Keratinocyte (primary cell): ENCODE results near the gene SLIT3. TPM values are rescaled to one million over a fixed set of nuclear protein-coding genes. Genes with fewer than 3 reads are reported as not detected.

Experiments
- DNase-seq: peaks from one replicate; pipeline ENCODE4 v3.0.0-alpha.2; 2011; ENCODE audit warnings: low read depth, missing footprints, low spot score
- FAIRE-seq: peaks from 2 replicates; lab custom pipeline; 2011; peaks lifted over from hg19 to GRCh38; lab: Jason Lieb, UNC
- H2AFZ ChIP-seq: 2 replicates; pipeline ENCODE4 v1.6.0; 2012; ENCODE audit warnings: low read length, control low read depth, inconsistent platforms; ENCODE audit not compliant: control insufficient read depth
- H3K27ac ChIP-seq: 2 replicates; pipeline ENCODE4 v1.5.1; 2011; ENCODE audit warnings: low read length; ENCODE audit not compliant: control insufficient read depth, insufficient read depth
- H3K27me3 ChIP-seq: 3 replicates; pipeline ENCODE4 v1.6.0; 2011; ENCODE audit warnings: low read length; ENCODE audit not compliant: control insufficient read depth, insufficient read depth; ENCODE audit errors: extremely low read depth
- H3K36me3 ChIP-seq, 2 experiments: 2 replicates in 1 of 2; 3 replicates in 1 of 2; pipeline ENCODE4 v1.5.1; 2011; ENCODE audit warnings: low read length in 2 of 2, mild to moderate bottlenecking in 1 of 2; ENCODE audit not compliant: control insufficient read depth in 2 of 2, insufficient read depth in 2 of 2; ENCODE audit errors: extremely low read depth in 1 of 2
- H3K4me1 ChIP-seq: 3 replicates; pipeline ENCODE4 v1.5.1; 2011; ENCODE audit warnings: low read length; ENCODE audit not compliant: control insufficient read depth, insufficient read depth; ENCODE audit errors: extremely low read depth
- H3K4me2 ChIP-seq: 3 replicates; pipeline ENCODE4 v1.6.0; 2011; ENCODE audit warnings: low read depth, low read length; ENCODE audit not compliant: control insufficient read depth, insufficient read depth; ENCODE audit errors: extremely low read depth
- H3K4me3 ChIP-seq, 3 experiments: fragments of 200-600 bp in 1 of 3; sonication (generic) in 1 of 3; 2 replicates in 2 of 3; 3 replicates in 1 of 3; pipeline ENCODE4 v1.5.1; 2011 to 2016; ENCODE audit warnings: low read length in 3 of 3, mild to moderate bottlenecking in 3 of 3, control low read depth in 2 of 3, inconsistent platforms in 1 of 3, low read depth in 1 of 3, mixed read lengths in 1 of 3, mixed run types in 1 of 3, moderate library complexity in 1 of 3; ENCODE audit not compliant: control insufficient read depth in 2 of 3, insufficient read depth in 2 of 3; ENCODE audit errors: extremely low read depth in 1 of 3
- H3K79me2 ChIP-seq: 2 replicates; pipeline ENCODE4 v1.6.0; 2012; ENCODE audit warnings: low read length; ENCODE audit not compliant: control insufficient read depth, insufficient read depth
- H3K9ac ChIP-seq: 3 replicates; pipeline ENCODE4 v1.6.0; 2011; ENCODE audit warnings: low read length; ENCODE audit not compliant: control insufficient read depth, insufficient read depth; ENCODE audit errors: extremely low read depth
- H3K9me1 ChIP-seq: 3 replicates; pipeline ENCODE4 v1.6.0; 2011; ENCODE audit warnings: low read length; ENCODE audit not compliant: control insufficient read depth, insufficient read depth; ENCODE audit errors: extremely low read depth
- H3K9me3 ChIP-seq: 2 replicates; pipeline ENCODE4 v1.5.1; 2012; ENCODE audit warnings: low read depth, low read length; ENCODE audit not compliant: control insufficient read depth
- H4K20me1 ChIP-seq: 3 replicates; pipeline ENCODE4 v1.6.0; 2011; ENCODE audit warnings: low read length; ENCODE audit not compliant: control insufficient read depth, insufficient read depth; ENCODE audit errors: extremely low read depth
- EZH2 ChIP-seq: IDR thresholded peaks from one replicate; pipeline ENCODE4 v1.6.1; 2012; ENCODE audit warnings: inconsistent platforms, mild to moderate bottlenecking, low read length, moderate library complexity
- dilution Hi-C: fragments of 300-500 bp; cut with MboI; formaldehyde crosslinking; loops from one replicate; pipeline ENCODE4 v1.7.0; 2020; ENCODE audit warnings: low sequenced_read_pairs; ENCODE audit not compliant: extremely low pct_ligation_motif_present
- polyA plus RNA-seq, 5 experiments: library from polyadenylated mRNA; depleted of rRNA in 3 of 5; stranded (reverse) in 3 of 5; stranded (forward) in 1 of 5; unstranded in 1 of 5; fragments of >200 nt; gene quantifications; 1 replicate in 1 of 5; 2 replicates in 3 of 5; 3 replicates in 1 of 5; pipeline versions ENCODE4 v1.2.1 to v1.2.3, GENCODE V29; 2011 to 2012; ENCODE audit warnings: missing spikeins in 2 of 5, low read depth in 1 of 5, low replicate concordance in 1 of 5
- TF ChIP-seq, protein P1 (sequence below), 3 experiments: IDR thresholded peaks in 1 of 3; conservative IDR thresholded peaks in 1 of 3; optimal IDR thresholded peaks in 1 of 3; 2 replicates in 2 of 3; 3 replicates in 1 of 3; pipeline versions ENCODE3 to v1.5.1; 2011; ENCODE audit warnings: low read length in 3 of 3, mild to moderate bottlenecking in 3 of 3, moderate library complexity in 2 of 3, control low read depth in 1 of 3, inconsistent platforms in 1 of 3; ENCODE audit not compliant: insufficient read depth in 2 of 3; ENCODE audit errors: extremely low read depth in 1 of 3

The SLIT3 gene
- polyA plus RNA-seq, 1 donor (not counting 4 experiments of a cell fraction or from before 2014, with no cell fraction given) = 2.4 TPM

DNA sequence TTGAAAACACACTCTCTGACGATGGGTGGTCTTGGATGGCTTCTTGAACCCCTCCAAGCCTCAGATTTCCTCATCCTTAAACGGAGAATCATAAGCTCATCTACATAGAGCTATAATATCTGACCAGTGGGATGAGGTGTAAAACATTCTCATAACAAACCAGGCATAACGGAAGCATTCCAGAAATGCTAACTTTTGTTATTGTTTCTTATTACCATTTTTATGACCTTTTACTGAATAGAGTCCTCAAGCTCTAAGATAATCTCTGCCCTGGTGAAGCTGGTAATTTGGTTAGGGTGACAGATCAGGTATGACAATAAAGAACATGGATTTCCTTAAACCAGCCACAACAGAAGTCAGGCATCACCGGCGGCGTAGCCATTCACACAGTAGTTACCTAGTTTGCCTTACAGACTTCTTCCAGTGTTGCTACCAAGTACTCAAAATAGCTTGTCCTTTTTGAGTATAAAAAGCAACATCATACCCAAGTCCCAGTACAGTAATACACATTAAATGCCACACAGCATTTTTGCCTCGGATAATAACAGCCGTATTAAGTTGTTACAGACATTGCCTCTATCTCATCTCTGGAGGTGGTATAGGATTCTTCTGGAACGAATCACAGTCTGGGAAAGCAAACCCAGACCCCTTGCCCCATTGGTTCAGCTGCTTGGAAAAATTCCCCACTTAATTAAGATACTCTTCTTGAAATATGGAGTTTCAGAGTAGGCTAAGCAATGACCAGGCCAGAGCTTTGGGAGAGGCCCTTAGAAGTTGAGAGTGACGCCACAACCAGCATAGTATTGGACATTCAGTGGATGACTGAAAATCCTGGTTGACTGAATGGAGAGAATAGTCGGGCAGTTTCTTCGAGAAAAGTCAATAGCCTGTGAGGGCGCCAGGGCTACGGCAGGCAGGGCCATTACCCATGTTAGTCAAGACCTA, 252.5 kb downstream of the SLIT3 start:
- TF ChIP-seq EZH2 = no peak
- TF ChIP-seq, protein P1, sequence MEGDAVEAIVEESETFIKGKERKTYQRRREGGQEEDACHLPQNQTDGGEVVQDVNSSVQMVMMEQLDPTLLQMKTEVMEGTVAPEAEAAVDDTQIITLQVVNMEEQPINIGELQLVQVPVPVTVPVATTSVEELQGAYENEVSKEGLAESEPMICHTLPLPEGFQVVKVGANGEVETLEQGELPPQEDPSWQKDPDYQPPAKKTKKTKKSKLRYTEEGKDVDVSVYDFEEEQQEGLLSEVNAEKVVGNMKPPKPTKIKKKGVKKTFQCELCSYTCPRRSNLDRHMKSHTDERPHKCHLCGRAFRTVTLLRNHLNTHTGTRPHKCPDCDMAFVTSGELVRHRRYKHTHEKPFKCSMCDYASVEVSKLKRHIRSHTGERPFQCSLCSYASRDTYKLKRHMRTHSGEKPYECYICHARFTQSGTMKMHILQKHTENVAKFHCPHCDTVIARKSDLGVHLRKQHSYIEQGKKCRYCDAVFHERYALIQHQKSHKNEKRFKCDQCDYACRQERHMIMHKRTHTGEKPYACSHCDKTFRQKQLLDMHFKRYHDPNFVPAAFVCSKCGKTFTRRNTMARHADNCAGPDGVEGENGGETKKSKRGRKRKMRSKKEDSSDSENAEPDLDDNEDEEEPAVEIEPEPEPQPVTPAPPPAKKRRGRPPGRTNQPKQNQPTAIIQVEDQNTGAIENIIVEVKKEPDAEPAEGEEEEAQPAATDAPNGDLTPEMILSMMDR (optimal IDR thresholded peaks at IDR 0.05 in 1 of 3, IDR thresholded peaks at IDR 0.05 in 1 of 3, conservative IDR thresholded peaks at IDR 0.05 in 1 of 3; ENCODE audit: extremely low read depth in 1 of 3, insufficient read depth in 2 of 3, low read length in 3 of 3) = no peak
- Histone ChIP-seq H2AFZ (no peak overlapping the region), H3K9ac (no peak overlapping the region), H3K79me2 (no peaks in the 10 kb centered on the region), H4K20me1 (no peaks in the 10 kb centered on the region), H3K36me3 (no peaks in the 10 kb centered on the region), H3K27me3 (no peaks in the 10 kb centered on the region), H3K4me3 (no peak overlapping the region), H3K9me1 (no peaks in the 10 kb centered on the region), H3K9me3 (no peaks in the 10 kb centered on the region), H3K4me2 (no peak overlapping the region), H3K4me1 (peaks cover 6% of the 10 kb centered on the region), H3K27ac (no peak overlapping the region)
- FAIRE-seq = no peak
- no peak for DNase-seq
- dilution Hi-C loops = no loop called here

DNA sequence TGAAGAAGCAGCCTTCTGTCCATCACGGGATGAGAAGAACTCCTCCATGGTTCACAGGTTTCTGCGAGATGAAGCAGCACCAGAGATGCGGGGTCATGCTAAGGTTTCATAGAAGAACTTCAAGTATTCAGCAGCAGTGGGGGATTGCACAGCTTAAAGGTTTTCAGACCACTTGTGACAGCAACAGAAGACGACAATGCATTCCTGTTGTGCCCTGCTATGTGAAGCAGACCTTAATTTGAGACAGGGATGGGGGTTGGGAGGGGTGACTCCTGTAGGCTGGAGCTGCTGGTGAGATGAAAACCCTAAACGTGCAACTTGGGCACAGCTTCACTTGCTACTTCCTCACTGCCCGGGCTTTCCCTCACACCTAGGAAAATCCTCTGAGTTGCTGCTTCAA, 256.0 kb downstream of the SLIT3 start:
- dilution Hi-C loops = no loop called here
- H3K36me3 ChIP-seq = no peaks in the 10 kb centered on the region
- peaks cover under 1% of the 10 kb centered on the region for H3K4me1 ChIP-seq
- no peak for DNase-seq
- TF ChIP-seq, protein P1 (optimal IDR thresholded peaks at IDR 0.05 in 1 of 3, IDR thresholded peaks at IDR 0.05 in 1 of 3, conservative IDR thresholded peaks at IDR 0.05 in 1 of 3; ENCODE audit: extremely low read depth in 1 of 3, insufficient read depth in 2 of 3, low read length in 3 of 3) = no peak
- no peak for TF ChIP-seq EZH2
- H3K27ac ChIP-seq = no peak overlapping the region
- H2AFZ ChIP-seq = no peak overlapping the region
- H4K20me1 ChIP-seq = no peaks in the 10 kb centered on the region
- H3K9me1 ChIP-seq = no peaks in the 10 kb centered on the region
- no peak overlapping the region for H3K4me3 ChIP-seq
- FAIRE-seq = no peak
- no peaks in the 10 kb centered on the region for H3K27me3 ChIP-seq
- no peak overlapping the region for H3K4me2 ChIP-seq
- no peaks in the 10 kb centered on the region for H3K9me3 ChIP-seq
- no peaks in the 10 kb centered on the region for H3K79me2 ChIP-seq
- H3K9ac ChIP-seq = no peak overlapping the region
